ACHN (cell line): ENCODE results near the gene SUPT3H.
"Not testable (repeated sequence)": the region's sequence is repeated elsewhere in the genome, so short reads cannot be mapped to it uniquely, and the experiment has no call there.

Source experiments
- DNase-seq: peaks from one replicate; pipeline ENCODE4 v3.0.0-alpha.2; 2015
- in situ Hi-C: cut with HindIII; loops from 2 replicates; pipeline ENCODE4 v1.10.0; 2017; ENCODE audit warnings: low sequenced_read_pairs, low pct_ligation_motif_present, low pct_unique_long_range_greater_than_20kb

The SUPT3H gene

DNA sequence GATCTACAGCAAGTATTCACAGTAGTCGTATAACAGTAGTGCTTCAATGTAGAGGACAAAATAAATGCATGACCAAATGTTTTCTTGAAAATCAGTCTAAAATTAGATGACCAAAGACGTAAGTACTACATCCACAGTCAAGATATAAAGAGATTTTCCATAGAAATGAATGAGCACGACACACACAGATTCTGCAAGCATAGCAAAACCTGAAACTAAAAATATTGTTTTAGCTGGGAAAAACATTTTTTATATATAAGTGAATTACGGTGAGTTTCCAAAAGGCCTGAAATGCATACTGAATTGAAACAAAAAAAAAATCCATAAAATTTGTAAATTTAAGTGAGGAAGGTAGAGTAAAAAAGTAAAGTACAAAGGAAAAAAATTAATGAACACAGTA lies 217.4 kb downstream of the SUPT3H start:
- in situ Hi-C loops: no loop called here
- no peak for DNase-seq

GRCh38 chr6:45156075-45156474 lies 221.7 kb downstream of the SUPT3H start:
- in situ Hi-C loops: no loop called here
- DNase-seq: no peak

DNA sequence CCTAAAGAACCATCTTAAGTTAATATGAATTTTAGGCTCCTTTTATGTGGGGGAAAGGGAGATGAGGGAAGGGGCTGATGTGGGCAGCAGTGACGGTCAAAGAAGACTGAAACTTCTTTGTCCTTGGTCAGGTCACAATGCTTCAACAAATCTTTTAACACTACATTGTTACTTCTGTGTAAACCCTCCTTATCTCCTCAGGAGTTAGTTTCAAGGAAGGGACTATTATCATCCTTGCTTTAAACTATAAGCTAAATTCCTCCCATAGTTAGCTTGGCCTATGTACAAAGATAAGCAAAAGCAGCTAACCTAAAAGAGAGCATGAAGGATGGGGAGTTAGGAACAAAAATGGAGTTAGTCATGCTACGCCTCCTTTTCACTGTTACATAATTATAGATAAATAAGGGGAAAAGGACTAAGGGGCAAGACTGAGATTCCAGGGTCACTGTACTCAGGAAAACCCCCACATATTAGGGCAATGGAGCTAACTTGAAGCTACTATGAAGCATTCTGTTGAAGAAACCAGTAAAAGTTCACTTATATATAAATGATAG lies 222.3 kb downstream of the SUPT3H start:
- in situ Hi-C loops: no loop called here
- DNase-seq: no peak

DNA sequence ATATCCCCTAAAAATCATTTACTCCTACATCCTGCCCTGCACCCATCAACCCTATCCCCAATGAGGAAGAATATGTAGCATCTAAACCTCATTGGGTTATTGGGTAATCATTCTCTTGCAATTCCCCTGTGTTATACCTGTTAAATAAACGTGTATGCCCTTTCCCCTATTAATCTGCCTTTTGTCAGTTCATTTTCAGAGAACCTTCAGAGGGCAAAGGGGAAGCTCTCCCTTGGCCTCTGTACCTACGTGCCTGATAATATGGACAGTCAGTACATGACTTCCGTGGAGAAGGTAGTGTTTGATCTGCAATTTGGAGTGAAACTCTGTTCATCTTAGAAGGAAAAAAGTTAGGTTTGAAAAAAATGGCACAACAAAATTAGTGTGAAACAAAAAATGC lies 223.1 kb downstream of the SUPT3H start:
- in situ Hi-C loops: no loop called here
- DNase-seq: no peak

DNA sequence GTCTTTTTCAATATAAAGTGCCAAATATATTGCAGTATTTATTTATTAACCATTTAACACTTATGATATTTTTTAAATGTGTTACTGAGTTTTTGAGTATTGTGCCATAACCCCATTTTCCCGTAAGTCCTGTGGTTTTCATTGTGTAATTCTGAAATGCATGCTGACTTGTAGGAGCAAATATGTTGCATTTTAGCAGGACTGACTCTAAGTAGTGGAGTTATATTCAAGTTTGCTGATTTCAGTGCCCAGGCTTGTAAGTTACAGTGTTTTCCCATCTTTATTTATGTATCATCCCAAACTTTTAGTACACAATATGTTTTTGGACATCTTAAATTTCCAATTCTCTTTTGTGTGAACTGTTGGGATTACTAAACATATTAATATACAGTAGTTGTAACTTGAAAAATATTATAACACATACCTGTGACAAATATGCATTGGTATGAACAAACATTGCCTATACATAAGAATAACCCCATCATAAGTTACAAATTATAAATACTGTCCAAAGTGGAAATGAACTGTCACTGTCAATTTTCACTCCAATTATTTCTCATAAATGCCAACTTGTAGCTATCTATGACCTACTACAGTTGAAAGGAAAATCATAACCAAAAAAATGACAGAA lies 228.9 kb downstream of the SUPT3H start:
- in situ Hi-C loops: no loop called here

DNA sequence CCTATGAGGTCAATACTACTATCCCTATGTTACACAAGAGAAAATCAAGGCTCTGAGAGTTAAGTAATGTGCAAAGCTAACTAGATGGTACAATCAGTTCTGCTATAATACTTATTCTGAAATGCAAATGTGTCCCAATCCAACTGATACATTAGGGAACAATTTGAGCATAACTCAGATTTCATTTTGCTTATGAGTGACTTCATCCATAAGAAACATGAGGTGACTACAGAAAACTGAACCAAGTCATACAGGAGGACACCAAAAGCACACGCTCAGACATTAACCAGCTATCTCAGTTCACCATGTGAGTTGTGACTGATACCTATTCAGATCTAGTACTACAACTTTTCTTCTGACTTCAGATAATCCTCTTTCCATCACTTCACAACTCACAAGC lies 229.5 kb downstream of the SUPT3H start:
- in situ Hi-C loops: no loop called here
- no peak for DNase-seq

More for the DNA sequence above, 228.9 kb downstream of the SUPT3H start:
- no peak for DNase-seq

GRCh38 chr6:45145658-45146057 lies 232.1 kb downstream of the SUPT3H start:
- in situ Hi-C loops, DNase-seq: not testable (repeated sequence)

DNA sequence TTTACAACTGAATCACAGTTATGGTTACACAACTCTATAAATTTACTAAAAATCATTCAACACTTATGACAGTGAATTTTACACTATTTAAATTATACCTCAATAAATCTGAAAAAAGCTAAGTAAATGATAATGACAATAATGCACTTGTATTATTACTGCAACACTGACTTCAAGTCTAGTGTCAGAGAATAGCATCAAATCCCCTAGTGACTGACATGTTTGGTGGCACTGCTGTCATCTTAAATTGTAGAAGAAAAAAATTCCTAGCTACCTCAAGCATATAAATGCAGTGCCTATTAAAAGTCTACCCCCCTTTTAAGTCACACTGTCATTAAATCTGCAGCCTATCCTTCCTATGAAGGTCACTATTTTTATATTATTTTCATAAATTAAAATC lies 239.0 kb downstream of the SUPT3H start:
- in situ Hi-C loops: no loop called here
- no peak for DNase-seq

DNA sequence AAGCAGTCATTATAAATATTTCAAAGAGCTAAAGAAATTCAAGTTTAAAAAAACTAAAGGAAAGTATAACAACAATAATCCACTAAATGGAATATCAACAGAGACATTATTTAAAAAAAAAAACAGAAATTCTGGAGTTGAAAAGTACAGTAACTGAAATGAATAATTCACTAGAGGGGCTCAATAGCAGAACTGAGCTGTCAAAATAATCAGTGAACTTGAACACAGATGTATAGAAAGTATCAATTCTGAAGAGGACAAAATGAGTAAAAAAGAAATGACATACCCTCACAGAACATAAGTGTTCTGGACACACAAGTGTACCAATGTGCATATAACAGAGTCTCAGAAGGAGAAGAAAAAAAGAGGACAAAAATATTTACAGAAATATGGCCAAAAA lies 241.2 kb downstream of the SUPT3H start:
- no peak for DNase-seq
- in situ Hi-C loops: no loop called here

GRCh38 chr6:45132658-45133294 lies 245.0 kb downstream of the SUPT3H start:
- in situ Hi-C loops: no loop called here

DNA sequence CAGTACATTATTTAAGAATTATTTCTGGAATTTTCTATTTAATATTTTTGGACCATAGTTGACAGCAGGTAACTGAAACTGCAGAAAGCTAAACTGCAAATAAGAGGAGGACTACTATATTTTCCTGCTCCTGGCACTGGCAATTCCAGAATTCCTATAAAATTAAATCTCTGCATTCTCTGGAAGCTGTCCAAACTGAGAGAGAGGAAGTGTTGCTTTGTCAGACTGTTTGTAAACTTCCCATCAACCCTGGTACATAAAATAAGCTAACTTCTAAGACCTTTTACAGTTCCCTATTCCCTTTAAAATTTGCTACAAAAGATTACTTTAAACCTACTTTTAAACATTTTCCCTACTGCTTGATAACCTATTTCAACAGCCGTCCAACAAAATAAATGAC lies 245.7 kb downstream of the SUPT3H start:
- in situ Hi-C loops: no loop called here
- no peak for DNase-seq

More at GRCh38 chr6:45132658-45133294, 245.0 kb downstream of the SUPT3H start:
- DNase-seq: no peak

DNA sequence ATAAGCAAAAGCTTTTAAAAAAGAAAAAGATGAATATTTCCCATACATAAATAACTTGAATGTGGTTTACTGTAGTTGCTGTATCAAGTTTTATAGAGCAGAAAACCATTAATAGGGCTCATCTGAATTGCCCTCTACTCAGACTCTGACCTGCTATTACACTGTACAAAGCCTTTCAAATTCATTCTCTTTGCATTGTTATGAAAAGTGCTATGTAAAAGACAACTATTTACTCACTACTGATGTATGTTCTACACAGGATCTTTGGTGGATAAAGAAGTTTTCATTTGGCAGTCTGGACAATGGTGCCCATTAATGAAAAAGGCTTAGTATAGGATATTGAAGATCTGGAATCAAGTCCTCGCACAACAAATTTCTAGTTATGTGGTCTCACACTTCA lies 248.7 kb downstream of the SUPT3H start:
- in situ Hi-C loops: no loop called here
- no peak for DNase-seq

- in situ Hi-C loops: no loop called here
- DNase-seq: no peak
These were observed 250.5 kb downstream of the SUPT3H start for GRCh38 chr6:45127185-45127584.

DNA sequence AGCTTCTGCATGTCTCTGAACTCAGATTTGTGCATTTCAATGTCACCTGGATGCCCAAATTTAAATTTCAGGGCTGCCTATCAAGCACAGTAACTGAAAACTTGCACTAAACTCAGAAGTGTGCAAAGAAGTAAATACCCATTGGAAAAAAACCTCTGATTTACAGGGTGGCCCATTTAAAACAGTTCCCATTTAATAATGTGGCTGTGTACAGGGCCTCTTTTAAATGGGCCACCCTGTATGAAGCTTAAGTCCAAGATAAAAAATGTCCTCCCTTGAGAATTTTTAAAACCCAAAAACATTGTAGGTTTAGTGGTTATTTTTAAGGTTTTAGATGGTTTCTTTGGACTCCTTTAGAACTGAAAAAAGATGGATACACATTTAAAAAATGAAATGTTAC lies 251.7 kb downstream of the SUPT3H start:
- DNase-seq: no peak
- in situ Hi-C loops: no loop called here

GRCh38 chr6:45123023-45123422 lies 254.7 kb downstream of the SUPT3H start:
- no peak for DNase-seq
- in situ Hi-C loops: no loop called here

DNA sequence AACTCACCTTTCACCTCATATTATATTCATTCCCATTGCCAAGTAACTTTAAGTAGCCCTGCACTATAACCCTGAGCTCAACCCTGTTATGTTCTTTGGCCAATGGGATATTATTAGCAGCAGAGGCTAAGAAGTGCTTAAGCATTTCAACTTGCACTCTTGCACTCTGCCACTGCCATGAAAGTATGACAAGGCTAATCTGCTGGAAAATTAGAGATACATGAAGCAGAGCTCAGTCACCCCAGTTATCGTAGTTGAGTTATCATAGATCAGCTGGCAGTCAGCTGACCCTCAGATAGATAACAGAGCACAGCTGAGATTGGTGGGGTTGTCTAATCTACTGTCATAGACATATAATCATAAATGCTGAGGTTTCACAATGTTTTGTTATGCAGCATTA lies 259.0 kb downstream of the SUPT3H start:
- in situ Hi-C loops: no loop called here
- DNase-seq: no peak

DNA sequence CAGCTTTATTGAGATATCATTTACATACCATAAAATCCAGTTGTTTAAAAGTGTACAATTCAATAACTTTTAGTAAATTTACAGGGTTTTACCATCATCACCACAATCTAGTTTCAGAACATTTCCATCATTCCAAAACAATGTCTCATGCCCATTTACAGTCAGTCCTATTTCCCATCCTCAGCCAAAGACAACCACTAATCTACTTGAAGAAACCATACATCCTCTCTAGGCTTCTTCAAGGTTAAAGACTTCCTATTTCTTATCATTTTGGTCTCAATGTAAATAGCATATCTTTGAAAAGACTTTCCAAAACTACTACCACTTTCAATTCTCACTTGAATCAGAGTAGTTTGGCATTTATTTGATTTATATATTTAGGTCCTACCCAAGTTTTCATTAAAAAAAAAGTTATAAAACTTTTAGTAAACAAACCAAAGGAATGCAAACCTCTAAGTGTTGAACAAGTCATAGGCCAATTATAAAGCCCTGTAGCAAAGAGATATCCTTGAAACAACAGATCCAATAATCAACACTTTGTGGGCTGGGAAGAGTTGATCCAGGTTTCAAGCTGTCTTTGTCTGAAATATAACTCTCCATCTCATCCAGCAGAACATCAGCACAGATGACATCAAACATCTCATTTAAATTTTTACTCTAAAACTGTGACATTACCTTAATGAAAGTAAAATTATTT lies 260.9 kb downstream of the SUPT3H start:
- DNase-seq: peak; percentile 44
- in situ Hi-C loops: no loop called here

DNA sequence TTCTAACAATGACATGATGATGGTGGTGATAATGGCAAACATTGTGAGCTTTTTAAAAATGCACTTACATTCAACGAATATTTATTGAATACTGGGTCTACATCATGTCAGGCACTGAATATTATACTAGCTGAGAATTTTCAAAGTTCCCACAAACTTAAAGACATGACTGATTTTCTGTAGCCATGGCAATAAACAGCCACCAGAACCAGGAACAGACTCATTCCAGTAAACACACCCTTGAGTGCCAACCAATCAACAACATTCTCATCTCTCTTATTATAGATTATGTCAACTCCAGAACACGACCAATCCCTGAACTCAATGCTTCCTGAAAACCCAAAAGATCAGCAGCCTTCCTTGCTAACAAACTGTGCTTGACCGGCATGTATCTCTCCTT lies 262.0 kb downstream of the SUPT3H start:
- in situ Hi-C loops: no loop called here
- no peak for DNase-seq

DNA sequence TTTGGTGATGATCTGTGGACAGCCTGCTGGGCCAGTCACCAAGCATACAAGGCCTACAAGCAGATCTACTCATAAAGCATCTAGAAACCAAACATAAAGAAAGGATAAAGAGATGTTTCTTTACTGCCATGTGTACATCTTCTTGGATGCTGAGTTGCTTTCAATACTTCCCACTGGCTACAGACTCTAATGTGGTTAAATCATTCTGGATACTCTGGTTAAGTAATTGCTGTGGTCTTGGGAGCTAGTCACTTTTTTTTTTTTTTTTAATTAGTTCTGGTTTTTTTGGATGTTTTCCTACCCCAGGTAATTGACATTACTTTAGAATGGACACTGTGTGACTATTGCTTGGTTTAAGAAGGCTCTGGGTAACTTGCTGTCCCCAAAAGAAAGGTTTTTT lies 265.0 kb downstream of the SUPT3H start:
- in situ Hi-C loops: no loop called here
- no peak for DNase-seq

- in situ Hi-C loops: no loop called here
These were observed 268.2 kb downstream of the SUPT3H start for GRCh38 chr6:45109551-45109950.

More at GRCh38 chr6:45109551-45109950, 268.2 kb downstream of the SUPT3H start:
- DNase-seq: no peak
